Measurements from ENCODE around the gene CHST7.
A peak's percentile ranks its signal among the peaks of the same experiment; 100 is the strongest.

Gene CHST7

GRCh38 chrX:46573892-46574773 is 568 bp downstream of the CHST7 start:
- peak; percentile 60 for DNase-seq (ENCODE audit: low spot score)

- DNase-seq (ENCODE audit: low spot score), result no peak
Measured at GRCh38 chrX:46574774-46575381, 1.3 kb downstream of the CHST7 start.

DNA sequence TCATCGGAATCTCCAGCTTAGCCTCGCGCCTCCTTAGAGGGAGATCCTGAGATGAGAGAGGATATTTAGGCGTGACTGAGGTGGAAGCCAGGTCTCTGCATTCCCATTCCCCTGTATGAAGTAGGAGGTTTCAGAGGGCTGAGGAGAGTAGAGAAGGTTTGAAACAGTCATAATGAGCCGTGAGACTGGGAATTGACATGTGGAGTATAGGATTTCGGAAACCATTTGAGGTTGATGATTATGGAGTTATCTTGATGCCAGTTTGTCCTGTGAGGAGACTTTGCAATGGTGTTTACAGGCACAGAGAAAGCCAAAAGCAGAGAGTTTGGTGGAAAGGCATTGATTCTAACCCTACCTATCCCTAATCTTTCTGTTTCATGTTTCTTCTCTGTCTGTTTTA is 2.0 kb downstream of the CHST7 start:
- no peak for DNase-seq (ENCODE audit: low spot score)

DNA sequence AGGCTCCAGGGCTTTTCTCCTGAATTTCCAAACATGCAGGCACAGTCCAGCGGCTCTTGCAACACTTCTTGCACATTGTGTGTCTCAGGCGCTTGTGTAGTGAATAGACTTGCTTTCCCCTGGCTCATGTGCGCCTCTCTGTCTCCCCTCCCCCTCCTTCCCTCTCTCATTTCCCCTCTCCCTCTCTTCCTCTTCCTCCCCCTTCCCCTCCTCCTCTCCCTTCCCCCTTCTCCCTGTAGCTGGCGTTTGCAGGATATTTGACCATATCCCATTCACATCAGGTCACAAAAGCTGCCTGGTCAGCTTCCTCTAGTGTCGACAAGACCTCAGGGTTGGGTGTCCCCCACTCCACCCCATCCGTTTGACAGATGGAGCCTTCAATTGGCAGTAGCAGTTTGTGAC is 2.4 kb downstream of the CHST7 start:
- DNase-seq (ENCODE audit: low spot score), result no peak

- no peak for DNase-seq (ENCODE audit: low spot score)
Measured at GRCh38 chrX:46576458-46576857, 2.9 kb downstream of the CHST7 start.

- DNase-seq (ENCODE audit: low spot score), result no peak
Measured at GRCh38 chrX:46577221-46578005, 3.8 kb downstream of the CHST7 start.

- no peak for DNase-seq (ENCODE audit: low spot score)
Measured at GRCh38 chrX:46579250-46579649, 5.7 kb downstream of the CHST7 start.

DNA sequence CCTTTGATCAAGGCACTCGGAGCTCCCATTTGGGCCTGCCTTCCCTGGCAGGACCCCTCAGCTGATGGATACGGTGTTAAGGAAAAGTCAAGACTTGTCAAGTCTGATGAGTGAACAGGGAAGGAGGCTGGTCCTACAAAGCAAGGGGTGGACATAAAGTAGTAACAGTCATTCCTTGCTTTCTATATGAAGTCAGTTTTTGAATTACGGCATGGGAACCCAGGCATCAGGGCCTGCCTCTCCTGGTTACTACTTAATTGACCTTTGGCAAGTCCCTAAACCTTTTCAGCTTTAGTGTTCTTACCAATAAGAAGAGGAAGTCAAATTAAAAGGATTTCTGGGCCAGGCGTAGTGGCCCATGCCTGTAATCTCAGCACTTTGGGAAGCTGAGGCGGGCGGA is 7.0 kb downstream of the CHST7 start:
- DNase-seq (ENCODE audit: low spot score), result no peak

GRCh38 chrX:46582325-46582724 is 8.8 kb downstream of the CHST7 start:
- no peak for DNase-seq (ENCODE audit: low spot score)

DNA sequence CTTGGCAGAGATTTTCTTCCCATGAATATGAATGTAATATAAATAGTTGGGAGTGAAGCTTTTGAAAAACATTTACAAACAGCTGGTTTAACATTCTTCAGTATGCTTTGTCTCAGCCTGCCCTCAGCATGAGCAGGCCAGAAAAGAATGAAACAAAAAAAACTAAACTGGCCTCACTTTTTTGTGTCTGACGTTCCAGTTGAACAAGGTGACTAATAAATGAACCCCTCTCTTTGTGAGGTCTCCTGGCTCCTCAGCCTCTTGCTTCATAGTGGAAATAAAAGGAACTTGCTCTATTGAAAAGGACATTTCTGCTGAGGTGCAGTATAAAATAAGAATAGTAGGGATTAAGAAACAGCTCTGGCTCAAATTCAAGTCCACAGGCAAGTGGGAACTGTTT is 9.4 kb downstream of the CHST7 start:
- DNase-seq (ENCODE audit: low spot score), result no peak

- DNase-seq (ENCODE audit: low spot score), result no peak
Measured at GRCh38 chrX:46584736-46585135, 11.2 kb downstream of the CHST7 start.

DNA sequence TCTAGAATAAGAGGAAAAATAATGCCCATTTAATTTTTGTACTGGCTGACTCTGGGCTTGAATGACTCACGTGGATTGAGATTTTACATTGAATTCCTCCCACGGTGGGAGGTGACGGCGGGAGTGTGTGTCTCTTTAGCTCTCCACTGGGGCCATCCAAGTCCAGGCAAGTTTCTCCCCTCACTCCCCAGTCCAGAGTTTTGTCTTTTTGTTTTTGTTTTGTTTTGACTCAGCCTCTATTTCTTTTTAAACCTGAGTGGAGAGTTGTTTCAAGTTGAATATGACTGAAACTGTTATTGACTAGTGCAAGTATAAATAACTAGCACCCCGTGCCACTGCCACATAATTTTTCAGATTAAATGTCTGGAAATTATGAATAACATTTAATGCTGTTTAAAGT is 13.6 kb downstream of the CHST7 start:
- DNase-seq (ENCODE audit: low spot score), result no peak

GRCh38 chrX:46587753-46588171 is 14.2 kb downstream of the CHST7 start:
- DNase-seq (ENCODE audit: low spot score), result no peak

DNA sequence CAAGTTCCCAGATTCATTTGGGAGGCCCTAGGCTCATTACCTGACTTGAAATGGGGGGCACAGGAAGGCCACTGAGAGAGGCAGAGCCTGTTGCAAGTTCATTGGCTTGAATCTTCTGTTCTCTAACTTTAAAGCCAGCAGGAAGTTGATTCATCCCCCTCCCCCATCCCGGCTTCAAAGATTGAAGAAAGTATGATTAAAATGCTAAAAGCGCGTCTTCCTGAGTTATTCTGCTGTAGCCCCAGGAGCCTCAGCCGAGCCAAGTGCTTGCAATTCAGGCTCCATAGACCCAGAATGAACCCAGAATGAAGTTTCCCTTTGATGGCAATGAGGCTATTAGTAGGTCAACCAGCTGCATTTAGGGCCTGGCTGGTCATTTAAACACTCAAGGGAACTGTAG is 14.7 kb downstream of the CHST7 start:
- no peak for DNase-seq (ENCODE audit: low spot score)

DNA sequence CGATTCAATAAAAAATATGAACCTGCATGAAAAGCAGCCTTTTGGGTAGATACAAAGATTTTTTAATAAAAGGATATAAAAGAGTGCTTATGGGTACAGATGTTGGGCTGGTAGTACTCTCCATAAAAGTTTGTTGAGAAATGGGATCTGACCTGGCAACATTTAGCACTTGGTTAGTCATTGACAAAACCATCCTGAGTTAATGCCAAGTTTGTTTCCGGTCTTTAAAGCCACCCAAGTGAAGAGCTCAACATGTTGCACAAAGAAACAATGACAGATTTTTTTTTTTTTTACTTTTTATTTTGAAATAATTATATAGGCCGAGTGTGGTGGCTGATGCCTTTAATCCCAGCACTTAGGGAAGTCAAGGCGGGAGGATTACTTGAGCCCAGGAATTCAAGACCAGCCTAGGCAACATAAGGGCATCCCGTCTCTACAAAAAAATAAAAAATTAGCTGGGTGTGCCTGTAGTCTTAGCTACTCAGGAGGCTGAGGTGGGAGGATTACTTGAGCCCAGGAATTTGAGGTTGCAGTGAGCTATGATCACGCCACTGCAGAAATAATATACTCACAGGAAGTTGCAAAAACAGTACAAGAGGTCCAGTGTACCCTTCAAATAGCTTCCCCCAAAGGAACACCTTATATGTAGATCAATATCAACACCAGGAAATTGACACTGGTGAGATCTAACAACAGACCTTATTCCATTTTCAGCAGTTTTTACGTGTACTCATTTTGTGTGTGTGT is 16.6 kb downstream of the CHST7 start:
- no peak for DNase-seq (ENCODE audit: low spot score)

DNA sequence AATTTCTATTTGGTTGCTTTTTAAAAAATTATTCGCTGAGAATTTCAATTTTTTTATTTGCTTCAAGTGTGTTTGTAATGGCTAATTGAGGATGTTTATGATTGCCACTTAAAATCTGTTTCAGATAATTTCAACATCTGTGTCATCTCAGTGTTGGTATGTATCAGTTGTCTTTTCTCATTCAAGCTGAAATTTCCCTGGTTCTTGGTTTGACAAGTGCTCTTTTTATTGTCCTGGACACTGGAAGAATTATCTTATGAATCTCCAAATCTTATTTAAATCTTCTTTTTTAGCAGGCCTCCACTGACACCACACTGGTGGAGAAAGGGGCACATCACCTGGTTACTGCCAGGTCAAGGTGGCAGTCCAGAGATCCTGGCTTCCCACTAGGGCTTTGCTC is 21.5 kb downstream of the CHST7 start:
- no peak for DNase-seq (ENCODE audit: low spot score)

GRCh38 chrX:46597208-46597607 is 23.6 kb downstream of the CHST7 start:
- no peak for DNase-seq (ENCODE audit: low spot score)

DNA sequence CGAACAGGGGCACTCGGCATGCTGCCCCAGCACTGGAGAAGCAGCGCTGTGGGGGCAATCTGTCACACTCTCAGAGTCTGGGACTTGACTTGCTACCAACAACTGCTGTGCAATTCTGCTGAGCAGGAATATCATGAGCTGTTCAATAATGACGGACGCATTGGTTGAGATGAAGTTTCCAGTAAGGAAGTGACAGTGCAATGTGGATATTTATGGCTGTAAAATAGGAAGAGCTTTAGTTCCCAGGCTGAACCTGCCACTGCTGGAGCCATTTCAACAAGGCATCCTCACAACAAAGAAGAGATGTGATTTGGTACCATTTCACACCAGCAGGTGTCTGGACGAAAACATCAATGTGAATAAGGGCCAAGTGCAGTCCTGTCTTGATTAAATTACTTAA is 24.2 kb downstream of the CHST7 start:
- DNase-seq (ENCODE audit: low spot score), result no peak

DNA sequence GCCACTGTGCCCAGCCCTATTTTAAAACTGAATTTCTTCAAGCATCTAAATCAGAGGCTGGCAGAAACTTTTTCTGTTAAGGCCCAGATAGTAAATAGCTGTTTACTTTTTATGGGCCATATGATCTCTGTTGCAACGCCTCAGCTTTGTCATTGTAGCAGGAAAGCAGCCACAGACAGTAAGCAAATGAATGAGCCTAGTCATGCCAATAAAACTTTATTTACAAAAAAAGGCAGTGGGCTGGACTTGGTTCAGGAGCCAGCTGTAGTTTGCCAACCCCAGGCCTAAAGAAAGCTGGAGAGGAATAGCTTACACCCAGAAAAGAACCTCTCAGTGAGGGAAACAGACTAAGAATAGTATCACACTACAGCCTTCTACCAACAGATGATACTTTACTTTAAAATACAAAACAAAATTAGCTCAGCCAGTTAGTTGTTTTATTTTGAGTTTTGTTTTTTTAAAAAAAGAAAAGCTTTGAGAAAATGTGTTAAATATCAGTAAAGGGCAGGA is 25.5 kb downstream of the CHST7 start:
- DNase-seq (ENCODE audit: low spot score), result no peak

GRCh38 chrX:46601283-46601682 is 27.7 kb downstream of the CHST7 start:
- no peak for DNase-seq (ENCODE audit: low spot score)

- no peak for DNase-seq (ENCODE audit: low spot score)
Measured at GRCh38 chrX:46602468-46603102, 29.0 kb downstream of the CHST7 start.

DNA sequence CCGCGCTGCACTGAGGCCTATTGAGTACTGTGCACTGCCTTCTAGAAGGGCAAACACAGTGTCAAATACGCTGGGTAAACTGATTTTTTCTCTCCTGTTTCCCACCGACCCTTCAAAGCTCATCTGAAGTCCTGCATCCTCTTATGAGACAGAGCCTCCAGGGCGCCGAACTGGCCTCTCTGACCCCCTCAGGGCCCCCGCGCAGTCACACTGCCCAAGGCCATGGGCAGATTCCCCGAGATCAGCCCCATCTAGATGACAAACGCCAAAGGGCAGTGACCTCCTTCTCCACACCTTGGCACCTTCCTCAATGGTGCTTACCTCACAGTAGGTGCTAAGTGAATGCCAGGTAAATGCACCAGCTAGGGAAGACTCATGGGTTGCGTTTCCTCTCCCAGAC is 34.4 kb downstream of the CHST7 start:
- no peak for DNase-seq (ENCODE audit: low spot score)
